Measurements from ENCODE around the gene SHPK.

- TF ChIP-seq YY1 (IDR thresholded peaks at IDR 0.05; ENCODE audit: insufficient read depth, insufficient read length), result no peak
- TF ChIP-seq ZNF274 (IDR thresholded peaks at IDR 0.05; ENCODE audit: low read depth, low read length), result no peak
These were observed 891 bp upstream of the SHPK start for GRCh38 chr17:3636908-3637373.

Measured in NT2/D1 (cell line).